Superior temporal gyrus (tissue), 1 donor: Measurements from ENCODE around the gene TRPT1.
"Not testable (repeated sequence)": the region's sequence is repeated elsewhere in the genome, so short reads cannot be mapped to it uniquely, and the experiment has no call there.

ENCODE experiments used
- DNase-seq: peaks from one replicate; pipeline ENCODE4 v3.0.0-alpha.2; 2016; ENCODE audit errors: extremely low spot score

Gene TRPT1

DNA sequence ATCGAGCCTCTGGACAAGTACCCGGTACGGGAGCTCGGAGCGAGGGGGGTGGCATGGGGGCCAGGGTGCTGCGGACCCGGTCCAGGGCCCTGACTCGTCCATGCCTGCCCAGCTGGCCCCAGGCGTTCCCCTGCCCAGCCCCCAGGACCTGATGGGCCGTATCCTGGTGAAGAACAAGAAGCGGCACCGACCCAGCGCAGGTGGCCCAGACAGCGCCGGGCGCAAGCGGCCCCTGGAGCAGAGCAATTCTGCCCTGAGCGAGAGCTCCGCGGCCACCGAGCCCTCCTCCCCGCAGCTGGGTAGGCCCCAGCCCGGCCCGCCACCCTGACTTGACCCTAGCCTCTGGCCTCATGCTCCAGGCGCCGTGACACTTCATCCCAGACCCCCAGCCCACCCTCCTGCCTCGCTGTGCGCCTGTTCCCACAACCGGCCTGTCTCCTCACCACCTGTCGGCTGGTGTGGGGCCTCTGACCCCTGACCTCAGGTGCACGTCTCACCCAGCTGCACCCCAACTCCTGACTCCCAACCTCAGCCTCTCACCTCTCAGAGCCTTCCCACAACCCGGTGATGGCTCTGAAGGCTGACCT, 33.1 kb upstream of the TRPT1 start:
- no peak for DNase-seq

DNA sequence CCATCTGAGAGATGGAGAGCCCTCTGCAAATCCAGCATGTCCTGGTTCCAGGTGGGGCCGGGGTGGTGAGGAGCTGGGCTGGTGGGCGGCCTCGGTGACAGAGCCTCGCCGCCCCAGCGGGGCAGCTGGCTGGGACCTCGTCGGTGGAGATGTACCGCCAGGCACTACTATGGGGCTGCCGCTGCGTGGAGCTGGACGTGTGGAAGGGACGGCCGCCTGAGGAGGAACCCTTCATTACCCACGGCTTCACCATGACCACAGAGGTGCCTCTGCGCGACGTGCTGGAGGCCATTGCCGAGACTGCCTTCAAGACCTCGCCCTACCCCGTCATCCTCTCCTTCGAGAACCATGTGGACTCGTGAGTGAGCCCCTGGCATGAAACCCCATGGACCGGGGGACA, 32.4 kb upstream of the TRPT1 start:
- DNase-seq, result no peak

DNA sequence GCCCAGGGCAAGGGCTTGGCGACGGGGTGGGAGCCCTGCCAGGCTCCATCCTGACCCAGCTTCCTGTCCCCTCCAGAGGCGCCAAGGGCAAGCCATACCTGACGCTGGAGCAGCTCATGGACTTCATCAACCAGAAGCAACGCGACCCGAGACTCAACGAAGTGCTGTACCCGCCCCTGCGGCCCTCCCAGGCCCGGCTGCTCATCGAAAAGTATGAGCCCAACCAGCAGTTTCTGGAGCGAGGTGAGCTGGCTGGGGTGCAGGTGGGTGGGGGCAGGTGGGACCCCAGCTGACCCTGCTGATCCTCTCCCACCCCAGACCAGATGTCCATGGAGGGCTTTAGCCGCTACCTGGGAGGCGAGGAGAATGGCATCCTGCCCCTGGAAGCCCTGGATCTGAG, 30.3 kb upstream of the TRPT1 start:
- DNase-seq, result no peak

DNA sequence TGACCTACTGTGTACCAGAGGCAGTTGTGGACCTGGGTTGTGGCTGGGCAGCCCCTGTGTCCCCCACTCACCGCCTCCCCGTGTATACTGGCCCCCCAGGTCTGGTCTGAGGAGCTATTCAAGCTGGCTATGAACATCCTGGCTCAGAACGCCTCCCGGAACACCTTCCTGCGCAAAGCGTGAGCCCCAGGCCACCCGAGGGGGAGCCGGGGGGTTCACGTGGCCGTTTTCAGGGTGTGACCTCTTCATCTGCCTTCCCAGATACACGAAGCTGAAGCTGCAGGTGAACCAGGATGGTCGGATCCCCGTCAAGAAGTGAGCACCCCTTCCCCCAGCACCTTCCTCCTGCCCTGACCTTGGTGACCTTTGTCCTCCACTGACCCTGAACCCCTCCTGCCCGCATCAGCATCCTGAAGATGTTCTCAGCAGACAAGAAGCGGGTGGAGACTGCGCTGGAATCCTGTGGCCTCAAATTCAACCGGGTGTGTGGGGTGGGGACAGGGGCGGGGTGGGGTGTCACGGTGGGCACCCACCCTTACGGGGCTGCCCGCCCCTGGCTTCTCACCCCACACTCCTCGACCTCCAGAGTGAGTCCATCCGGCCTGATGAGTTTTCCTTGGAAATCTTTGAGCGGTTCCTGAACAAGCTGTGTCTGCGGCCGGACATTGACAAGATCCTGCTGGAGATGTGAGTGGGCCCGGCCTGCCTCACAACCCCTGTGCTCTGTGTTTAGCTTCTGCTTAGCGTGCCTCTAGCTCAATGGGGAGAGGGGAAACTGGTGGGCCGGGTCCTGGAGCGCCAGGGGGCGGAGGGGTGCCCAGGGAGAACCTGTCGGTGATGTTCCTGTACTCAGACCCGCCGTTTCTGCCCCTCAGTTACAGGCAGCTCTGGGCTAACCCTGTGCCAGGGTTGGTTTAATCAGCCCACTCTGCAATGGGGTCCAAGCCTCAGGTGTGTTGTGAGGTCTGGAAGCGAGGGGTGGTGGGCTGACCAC, 29.4 kb upstream of the TRPT1 start:
- no peak for DNase-seq

DNA sequence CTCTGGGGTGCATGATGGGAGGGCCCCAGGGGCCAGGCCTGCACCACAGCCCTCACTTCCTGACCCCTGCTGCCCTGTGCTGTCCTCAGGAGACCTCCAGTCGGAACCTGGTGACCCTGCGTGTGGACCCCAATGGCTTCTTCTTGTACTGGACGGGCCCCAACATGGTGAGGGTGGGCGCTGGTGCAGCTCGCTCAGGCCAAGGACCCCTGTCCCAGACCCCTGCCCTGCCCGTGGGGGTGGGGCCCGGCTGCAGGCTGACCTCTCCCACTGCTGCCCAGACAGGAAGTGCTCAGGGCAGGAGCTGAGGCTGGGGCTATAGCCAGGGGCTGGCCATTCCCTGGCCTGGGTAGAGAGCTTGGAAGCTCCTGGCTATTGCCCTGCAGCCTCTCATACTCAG, 28.3 kb upstream of the TRPT1 start:
- DNase-seq, result no peak

DNA sequence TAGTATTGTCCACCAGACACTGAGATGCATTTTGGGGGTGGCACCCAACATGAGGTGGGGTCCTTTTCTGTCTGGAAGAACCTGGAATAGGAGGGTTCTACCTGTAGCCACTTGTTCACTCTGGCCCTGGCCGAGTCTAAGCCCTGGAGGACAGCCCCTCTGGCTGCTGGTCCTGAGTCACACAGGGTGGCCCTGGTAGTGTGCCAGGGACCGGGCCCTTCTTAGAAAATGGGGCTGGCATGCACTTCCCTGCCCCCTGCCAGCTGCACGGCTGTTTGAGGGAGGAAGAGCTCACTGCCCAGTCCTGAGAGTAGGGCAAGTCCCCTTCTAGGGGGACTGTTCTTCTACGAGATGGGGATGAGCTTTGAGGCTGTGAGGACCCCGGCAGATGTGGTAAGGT, 27.5 kb upstream of the TRPT1 start:
- no peak for DNase-seq

DNA sequence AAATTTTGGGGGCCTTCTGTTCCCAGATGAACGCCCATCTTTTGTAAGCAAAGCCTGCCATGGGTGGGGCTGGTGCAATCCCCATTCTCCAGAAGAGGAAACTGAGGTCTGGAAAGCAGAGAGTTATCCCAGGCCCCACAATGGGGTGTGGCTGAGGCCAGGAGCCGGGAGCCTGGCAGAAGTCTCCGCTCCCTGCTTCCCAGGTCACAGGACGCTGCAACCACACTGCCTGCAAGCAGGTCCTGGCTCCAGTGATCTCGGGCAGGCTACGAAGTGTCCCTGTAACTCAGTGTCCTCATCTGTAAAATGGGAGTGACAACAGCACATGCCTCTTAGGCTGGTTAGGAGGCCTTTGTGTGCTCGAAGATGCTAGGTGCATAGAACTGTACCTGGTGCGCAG, 27.1 kb upstream of the TRPT1 start:
- no peak for DNase-seq

DNA sequence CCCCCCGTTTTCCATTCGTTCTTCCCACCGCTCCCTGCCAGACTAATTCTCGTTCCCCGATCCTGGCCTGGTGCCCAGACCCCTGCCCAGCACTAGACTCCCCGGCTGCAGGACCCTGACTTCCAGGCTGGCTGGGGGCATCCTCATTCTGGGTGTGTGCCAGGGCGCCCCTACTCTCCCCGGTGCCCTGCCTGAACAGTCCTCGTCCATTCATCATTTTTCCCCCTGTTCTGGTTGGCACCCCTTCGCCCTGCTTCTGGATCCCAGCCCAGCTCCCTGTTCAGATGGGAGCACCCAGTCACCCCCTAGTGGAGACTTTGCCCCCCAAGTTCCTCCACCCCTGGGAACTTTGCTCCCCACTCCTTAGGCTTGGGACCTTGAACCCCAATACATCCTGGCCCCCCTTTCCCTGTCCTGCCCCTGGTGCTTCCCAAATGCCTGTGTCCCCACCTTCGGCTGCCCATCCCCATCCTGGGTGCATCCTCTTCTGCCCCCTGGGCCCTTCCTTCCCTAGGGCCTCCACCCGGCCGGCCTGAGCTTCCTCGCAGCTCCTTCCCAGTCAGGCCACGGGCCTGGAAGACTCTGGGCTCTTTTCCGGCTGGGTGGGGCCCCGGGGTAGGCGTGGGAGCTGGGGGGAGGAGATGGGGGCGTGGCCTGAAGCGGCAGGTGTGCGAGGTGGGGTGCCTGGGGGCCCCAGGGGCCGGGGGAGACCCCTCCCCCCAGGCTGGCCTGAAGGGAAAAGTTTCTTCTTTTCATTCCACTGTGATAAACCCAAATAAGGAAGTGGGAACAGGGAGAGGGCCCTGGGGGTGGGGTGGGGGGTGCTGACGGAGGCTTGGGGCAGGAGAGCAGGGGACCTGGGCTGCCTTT, 26.3 kb upstream of the TRPT1 start:
- no peak for DNase-seq

DNA sequence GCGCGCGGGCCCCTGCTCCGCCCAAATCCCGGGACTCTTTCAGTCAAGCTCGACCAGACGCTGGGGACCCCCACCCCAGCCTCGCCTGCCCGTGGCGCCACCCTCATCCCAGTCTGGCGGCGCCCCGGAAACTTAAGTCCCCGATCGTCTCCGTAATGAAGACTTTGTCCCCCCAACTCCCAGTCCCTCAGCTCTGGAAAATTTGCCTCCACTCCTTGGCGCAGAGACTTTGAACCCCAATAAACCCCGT, 25.7 kb upstream of the TRPT1 start:
- DNase-seq, result no peak

DNA sequence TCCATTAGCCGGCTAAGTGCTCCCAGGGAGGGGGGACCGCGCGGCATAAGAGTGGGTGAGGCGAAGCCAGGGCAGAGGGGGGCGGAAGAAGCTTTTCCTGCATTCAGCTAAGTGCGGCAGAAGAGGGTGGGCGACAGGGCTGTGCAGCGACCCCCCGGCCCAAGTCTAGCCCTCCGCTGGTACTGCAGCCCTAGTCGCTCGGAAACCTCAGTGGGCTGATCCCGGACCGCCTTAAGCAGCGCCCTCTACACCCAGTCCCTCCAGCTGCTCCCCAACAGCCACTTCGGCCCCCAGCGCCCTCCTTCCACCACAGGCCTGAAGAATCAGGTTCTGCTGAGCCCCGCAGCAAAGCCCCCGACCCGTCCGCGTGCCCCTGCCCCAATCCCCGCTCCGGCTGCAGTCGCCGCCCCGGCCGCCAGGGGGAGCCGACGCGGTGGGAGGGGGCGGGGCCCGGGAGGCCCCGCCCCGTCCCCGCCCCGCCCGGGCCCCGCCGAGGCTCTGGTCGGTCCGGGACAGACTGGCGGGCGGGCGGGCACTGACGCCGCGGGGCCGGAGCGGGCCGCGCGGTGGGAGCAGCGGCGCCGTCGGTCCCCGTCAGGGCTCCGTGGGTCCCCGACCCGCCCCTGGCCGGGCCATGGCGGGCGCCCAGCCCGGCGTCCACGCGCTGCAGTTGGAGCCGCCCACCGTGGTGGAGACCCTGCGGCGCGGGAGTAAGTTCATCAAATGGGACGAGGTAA, 25.2 kb upstream of the TRPT1 start, which contains the start of gene PLCB3:
Gene PLCB3 (plus strand): TSS at position 515 of the 737 bp plus-strand sequence. CDS start 120 bp downstream, at position 635.
- DNase-seq, result no peak

DNA sequence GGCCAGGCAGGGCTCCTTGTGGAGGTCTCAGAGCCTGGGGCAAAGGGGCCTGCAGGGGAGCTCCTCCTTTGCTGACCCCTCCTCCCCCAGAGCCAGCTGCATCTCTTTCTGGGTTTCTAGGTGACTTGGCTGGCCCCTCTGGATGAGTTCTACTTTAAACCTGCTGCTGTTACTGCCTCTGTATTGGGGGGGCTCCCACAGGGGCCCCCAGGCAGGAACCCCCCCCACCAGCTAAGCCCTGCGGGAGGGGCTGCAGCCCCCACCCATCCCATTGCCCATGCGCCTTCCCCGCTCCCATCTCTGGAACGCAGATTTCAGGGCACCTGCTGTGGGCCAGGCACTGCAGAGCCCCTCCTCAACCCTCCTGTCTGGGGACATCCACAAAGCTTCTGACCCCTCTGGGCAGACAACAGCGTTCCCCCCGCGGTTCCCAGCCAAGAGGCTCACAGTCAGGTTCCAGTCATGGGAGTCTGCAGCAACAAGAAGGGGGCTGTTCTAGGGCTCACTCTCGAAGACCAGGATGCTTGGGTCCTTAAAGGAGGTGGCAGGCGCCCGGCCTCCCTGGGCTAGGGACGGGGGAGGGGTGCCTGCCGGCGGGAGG, 24.5 kb upstream of the TRPT1 start:
- DNase-seq, result no peak

DNA sequence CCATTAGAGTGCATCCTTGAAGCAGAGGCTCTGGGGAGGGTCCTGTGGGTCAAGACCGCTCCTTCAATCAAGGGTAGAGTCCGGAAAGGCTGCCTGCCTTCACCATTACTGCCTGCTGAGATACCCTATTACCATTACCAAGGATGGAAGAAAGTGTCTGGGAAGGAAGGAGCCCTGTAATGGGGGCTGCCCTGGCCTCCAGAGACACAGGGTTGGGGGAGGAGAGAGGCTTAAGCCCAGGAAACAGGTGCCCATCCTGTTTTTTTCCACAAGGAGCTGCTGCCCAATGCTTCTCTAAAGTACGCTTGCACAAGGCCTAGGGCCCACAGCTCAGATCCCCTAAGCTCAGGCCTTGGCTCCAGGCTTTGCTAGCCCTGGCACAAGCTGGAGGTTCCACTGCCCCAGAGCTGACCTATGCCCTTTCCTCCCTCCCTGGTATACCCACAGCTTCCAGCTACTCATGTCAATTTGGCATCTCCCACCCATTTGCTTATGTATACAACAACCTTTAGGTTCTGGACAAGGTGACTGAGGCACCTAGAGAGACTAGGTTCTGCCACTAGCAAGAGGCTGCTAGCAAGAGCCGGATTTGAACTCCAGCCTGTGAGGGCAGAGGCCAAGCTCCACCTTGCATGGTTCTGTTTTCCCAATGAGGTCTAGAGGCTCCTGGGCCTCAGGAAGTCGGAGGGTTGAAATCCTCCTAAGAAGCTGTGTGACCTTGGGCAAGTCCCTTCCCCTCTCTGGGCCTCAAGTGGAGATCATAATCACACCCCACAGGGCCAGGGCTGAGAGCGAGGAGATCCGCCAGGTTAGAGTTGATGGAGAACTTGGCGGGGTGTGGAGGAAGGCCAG, 23.8 kb upstream of the TRPT1 start:
- no peak for DNase-seq

DNA sequence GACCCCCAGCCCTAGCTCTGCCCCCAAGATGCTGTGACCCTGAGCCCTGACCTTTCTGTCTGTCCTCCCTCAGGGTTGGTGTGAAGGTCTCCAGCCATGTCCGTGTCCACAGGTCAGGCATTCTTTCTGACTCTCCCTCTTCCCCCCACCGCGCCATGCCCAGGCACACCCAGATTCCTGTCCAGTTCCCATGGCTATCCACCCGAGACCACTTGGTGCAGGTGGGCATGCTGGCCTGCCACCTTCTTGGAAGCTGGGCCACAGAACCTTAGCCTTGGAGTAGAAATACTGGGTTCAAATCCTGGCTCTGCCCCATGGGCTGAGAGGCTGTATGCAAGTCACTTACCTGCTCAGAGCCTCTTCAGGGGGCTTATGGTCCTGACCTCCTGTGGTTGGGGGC, 23.1 kb upstream of the TRPT1 start:
- no peak for DNase-seq

DNA sequence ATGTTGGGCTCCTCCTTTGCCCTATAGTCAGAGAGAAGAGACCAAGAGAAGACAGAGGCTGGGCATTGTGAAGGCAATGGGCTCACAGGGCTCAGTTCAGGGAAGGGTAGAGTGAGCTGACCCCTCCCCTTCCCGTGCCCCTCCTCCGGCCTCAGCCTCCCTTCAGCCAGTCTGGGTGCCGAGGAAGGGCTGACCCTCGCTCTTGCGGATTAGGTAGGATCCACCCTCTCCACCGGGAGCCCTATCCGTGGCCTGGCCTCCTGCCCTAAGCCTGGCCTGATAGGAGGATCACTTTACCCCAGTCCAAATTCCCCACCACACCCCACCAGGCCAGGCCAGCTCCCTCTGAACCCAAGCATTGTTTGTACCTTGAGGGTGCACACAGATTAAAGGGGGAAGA, 22.6 kb upstream of the TRPT1 start:
- no peak for DNase-seq

DNA sequence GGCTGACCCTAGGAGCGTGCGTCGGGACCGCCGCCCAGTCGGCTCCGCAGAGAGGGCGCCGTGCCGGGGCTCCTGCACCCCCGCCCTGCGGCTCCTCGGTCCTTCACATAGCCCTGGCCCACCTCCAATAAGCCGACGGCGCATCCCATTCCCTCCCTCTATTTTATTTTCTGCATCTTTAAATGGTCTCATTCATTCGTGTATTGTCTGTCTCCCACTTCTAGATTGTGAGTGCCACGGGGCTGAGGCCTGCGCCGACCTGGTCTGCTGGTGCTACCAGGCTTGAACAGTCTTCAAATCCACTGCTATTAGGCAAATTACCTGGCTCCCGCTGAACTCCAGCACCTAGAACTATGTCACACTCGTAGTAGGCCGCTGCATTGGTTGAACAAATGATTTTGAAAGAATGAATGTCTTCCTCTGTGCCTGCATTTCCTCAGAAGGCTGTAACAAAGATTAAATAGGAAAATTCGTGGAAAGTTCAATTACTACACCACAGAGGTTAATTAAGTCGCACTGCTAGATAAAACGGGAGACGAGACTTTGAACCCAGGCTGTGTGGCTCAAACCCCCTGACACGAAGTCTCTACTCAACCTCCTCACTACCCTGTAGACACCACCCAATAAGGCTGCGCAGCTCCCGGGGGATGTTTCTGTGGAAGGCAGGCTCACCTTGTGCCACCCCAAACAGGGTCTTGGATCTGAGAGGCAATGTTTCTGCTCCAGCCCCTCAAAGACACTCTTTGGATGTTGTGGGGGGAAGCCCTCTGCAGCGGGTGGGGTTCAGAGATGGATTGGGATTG, 21.9 kb upstream of the TRPT1 start:
- DNase-seq, result no peak

DNA sequence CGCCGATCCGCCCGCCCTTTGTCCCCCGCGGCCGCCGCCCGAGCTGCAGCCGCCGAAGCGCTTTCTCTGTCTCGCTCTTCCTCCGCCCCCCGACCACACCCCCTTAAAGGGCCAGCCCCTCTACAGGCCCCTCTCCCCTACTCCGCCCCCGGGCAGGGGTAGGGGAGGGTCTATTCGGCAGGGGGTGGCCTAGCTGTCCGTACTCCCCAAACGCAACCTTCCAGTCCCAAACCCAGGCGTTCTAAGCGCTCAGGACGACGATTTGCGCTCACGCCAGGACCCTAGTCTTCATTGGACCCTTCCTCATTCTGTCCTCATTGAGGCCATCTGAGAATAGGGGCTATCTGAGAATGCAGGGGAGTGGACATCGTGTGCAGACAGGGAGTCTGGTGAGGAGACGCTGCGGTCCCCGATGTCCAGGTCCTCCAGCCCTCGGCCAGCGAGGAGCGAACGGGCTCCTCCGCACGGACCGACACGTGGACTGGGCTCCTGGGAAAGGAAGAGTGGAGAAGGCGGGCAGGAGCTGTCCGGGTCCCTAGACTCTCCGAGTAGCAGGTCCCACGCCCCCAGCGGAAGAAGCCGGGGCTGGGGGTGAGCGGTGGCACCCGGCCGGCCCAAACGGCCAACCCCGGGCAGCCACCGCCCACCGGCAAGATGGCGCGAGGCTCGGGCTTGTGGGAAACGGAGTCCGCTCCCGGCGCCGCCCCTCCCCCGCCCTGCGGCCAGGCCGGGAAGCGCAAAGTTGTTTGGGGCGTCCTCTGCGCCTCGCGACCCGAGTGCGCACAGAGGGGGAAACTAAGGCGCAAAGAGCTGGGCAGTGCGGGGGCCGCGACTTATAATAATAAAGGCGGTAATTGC, 21.1 kb upstream of the TRPT1 start, which contains the start of gene PPP1R14B:
Gene PPP1R14B (minus strand): TSS at position 73 of the 858 bp plus-strand sequence. CDS start 270 bp downstream, outside the sequence.
- peak; percentile 80 for DNase-seq

DNA sequence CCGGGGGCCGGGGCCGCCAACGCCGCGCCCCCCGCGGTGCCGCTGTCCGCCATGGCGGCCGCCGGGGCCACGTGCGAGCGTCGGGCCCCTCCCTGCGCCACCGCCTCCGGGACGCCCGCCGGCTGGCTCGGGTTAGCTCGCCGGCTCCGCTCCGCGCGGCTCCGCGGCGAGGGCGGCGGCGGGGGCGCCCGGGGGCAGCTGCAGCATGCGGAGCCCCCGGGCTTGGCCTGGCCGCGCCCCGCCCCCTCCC, 20.6 kb upstream of the TRPT1 start:
- not testable (repeated sequence) for DNase-seq

DNA sequence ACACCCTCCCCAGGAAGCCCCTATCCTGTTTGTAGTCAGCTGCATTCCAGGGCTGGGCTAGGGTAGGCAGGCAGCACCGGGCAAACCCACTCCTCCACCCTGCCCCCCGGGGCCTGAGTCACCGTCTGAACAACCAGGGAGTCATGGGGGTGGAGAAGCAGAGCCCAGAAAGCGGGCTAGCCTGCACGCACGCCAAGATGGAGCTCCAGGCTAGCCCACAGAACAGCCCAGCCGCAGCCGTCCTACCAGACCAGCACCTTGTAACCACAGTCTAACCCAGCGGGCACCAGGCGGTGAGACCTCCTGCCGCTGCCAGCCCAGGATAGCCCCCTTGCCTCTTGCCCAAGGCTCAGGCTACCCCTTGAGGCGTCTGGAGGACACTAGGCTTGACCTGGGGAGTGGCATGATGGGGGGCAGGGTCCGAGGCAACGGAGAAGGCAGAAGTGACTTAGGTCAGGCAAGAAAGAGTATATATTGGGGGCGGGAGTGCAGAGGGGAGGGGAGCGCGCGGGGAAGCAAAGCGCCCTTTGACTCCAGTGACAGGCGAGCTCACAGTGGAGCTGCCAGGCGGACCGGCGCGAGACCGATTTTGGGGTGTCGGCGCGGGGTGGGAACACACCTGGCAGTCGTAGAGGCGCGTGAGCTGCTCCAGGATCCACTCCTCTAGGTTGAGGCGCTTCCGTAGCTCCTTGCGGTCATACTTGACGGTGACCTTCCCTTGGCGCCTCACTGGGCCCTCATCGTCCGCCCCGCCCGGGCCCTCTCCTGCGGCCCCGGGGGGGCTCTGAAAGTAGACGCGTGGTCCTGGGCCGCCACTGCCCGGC, 20.0 kb upstream of the TRPT1 start:
- DNase-seq, result no peak
